CD14-positive monocyte (primary cell): ENCODE data around the gene CEND1. TPM values are rescaled to one million over a fixed set of nuclear protein-coding genes. Genes with fewer than 3 reads are reported as not detected.

Experiments
- DNase-seq, 3 donors: peaks; one replicate each; pipeline ENCODE4 v3.0.0-alpha.2; 2011 to 2022
- H2AFZ ChIP-seq: 2 replicates; pipeline ENCODE4 v1.6.0; 2012; ENCODE audit warnings: mild to moderate bottlenecking, low read depth, low read length, inconsistent platforms; ENCODE audit not compliant: insufficient read depth, poor library complexity, severe bottlenecking
- H3K27ac ChIP-seq, 2 donors: 1 replicate in 1 of 2; 2 replicates in 1 of 2; pipeline ENCODE4 v1.5.1; 2012 to 2013; ENCODE audit warnings: low read length in 2 of 2, control low read depth in 1 of 2, inconsistent platforms in 1 of 2, low read depth in 1 of 2, mild to moderate bottlenecking in 1 of 2
- H3K27me3 ChIP-seq, 2 donors: one replicate each; pipeline versions ENCODE4 v1.6.0 to v1.6.1; 2011 to 2013; ENCODE audit warnings: low read length in 2 of 2; ENCODE audit not compliant: control insufficient read depth in 2 of 2, insufficient read depth in 2 of 2
- H3K36me3 ChIP-seq, 2 donors: replicated peaks in 1 of 2; 1 replicate in 1 of 2; 2 replicates in 1 of 2; pipeline versions ENCODE4 v1.5.1 to v1.6.1; 2012 to 2013; ENCODE audit warnings: low read length in 2 of 2, control low read depth in 1 of 2, inconsistent platforms in 1 of 2, mild to moderate bottlenecking in 1 of 2; ENCODE audit not compliant: insufficient read depth in 2 of 2, control insufficient read depth in 1 of 2
- H3K4me1 ChIP-seq, 2 donors: 1 replicate in 1 of 2; 2 replicates in 1 of 2; pipeline versions ENCODE4 v1.5.1 to v1.6.1; 2012 to 2013; ENCODE audit warnings: low read length in 2 of 2, control low read depth in 1 of 2, inconsistent platforms in 1 of 2, mild to moderate bottlenecking in 1 of 2, moderate library complexity in 1 of 2; ENCODE audit not compliant: insufficient read depth in 2 of 2, control insufficient read depth in 1 of 2
- H3K4me2 ChIP-seq: replicated peaks from 2 replicates; pipeline ENCODE3; 2012; ENCODE audit warnings: low read length, moderate library complexity, mild to moderate bottlenecking; ENCODE audit not compliant: poor library complexity, severe bottlenecking; ENCODE audit errors: extremely low read depth
- H3K4me3 ChIP-seq, 3 experiments: fragments of 200-600 bp in 1 of 3; sonication (generic) in 1 of 3; replicated peaks in 1 of 3; 1 replicate in 2 of 3; 2 replicates in 1 of 3; pipeline ENCODE4 v1.5.1; 2011 to 2013; ENCODE audit warnings: low read length in 3 of 3, mild to moderate bottlenecking in 3 of 3, control low read depth in 2 of 3, low read depth in 2 of 3, inconsistent platforms in 1 of 3, moderate library complexity in 1 of 3
- H3K79me2 ChIP-seq: 2 replicates; pipeline ENCODE4 v1.6.0; 2012; ENCODE audit warnings: mild to moderate bottlenecking, control low read depth, inconsistent platforms, low read length, moderate library complexity; ENCODE audit not compliant: insufficient read depth
- H3K9ac ChIP-seq: 2 replicates; pipeline ENCODE4 v1.6.0; 2017; ENCODE audit warnings: low read length, mild to moderate bottlenecking; ENCODE audit not compliant: insufficient read depth, poor library complexity, severe bottlenecking
- H3K9me3 ChIP-seq, 2 donors: replicated peaks in 1 of 2; 1 replicate in 1 of 2; 2 replicates in 1 of 2; pipeline versions ENCODE4 v1.5.1 to v1.6.1; 2012 to 2013; ENCODE audit warnings: low read length in 2 of 2, control low read depth in 1 of 2; ENCODE audit not compliant: control insufficient read depth in 1 of 2, insufficient read depth in 1 of 2
- H4K20me1 ChIP-seq: 2 replicates; pipeline ENCODE4 v1.6.0; 2012; ENCODE audit warnings: mild to moderate bottlenecking, low read length, control low read depth, moderate library complexity; ENCODE audit not compliant: insufficient read depth
- H3K27ac Mint-ChIP-seq, 7 donors: one replicate each; pipeline ENCODE4 v1.8.0; 2020; ENCODE audit warnings: mild to moderate bottlenecking in 7 of 7, mixed read lengths in 7 of 7, moderate library complexity in 6 of 7, inconsistent platforms in 2 of 7
- H3K27me3 Mint-ChIP-seq, 3 donors: one replicate each; pipeline ENCODE4 v1.8.0; 2021 to 2022; ENCODE audit warnings: low read depth in 3 of 3, mild to moderate bottlenecking in 3 of 3, mixed read lengths in 3 of 3, moderate library complexity in 3 of 3, inconsistent platforms in 1 of 3
- H3K36me3 Mint-ChIP-seq, 2 donors: one replicate each; pipeline ENCODE4 v1.8.0; 2020; ENCODE audit warnings: mixed read lengths in 2 of 2, inconsistent platforms in 1 of 2, mild to moderate bottlenecking in 1 of 2
- H3K4me1 Mint-ChIP-seq: one replicate; pipeline ENCODE4 v1.8.0; 2020; ENCODE audit warnings: mild to moderate bottlenecking, mixed read lengths
- H3K4me3 Mint-ChIP-seq, 2 donors: one replicate each; pipeline ENCODE4 v1.8.0; 2020; ENCODE audit warnings: mild to moderate bottlenecking in 2 of 2, mixed read lengths in 2 of 2, moderate library complexity in 1 of 2
- H3K9me3 Mint-ChIP-seq, 7 donors: one replicate each; pipeline ENCODE4 v1.8.0; 2020 to 2022; ENCODE audit warnings: mixed read lengths in 7 of 7, mild to moderate bottlenecking in 6 of 7, moderate library complexity in 6 of 7, inconsistent platforms in 2 of 7
- WGBS: methylation state at CpG from one replicate; pipeline ENCODE4 v1.1.5; 2013; ENCODE audit warnings: missing lambda C conversion rate; ENCODE audit not compliant: insufficient coverage; 5-methylcytosine and 5-hydroxymethylcytosine counted together
- intact Hi-C, 2 donors: fragments of 100-400 bp; cut with micrococcal nuclease; formaldehyde crosslinking; loops; one replicate each; pipeline versions ENCODE4 v1.15.0 to v1.15.1; 2023
- polyA plus RNA-seq, 3 donors: library from polyadenylated mRNA; depleted of rRNA in 1 of 3; unstranded in 2 of 3; stranded (reverse) in 1 of 3; fragments of 300-500 nt in 2 of 3; fragments of >200 nt in 1 of 3; fragmentation: Illumina TruSeq in 2 of 3; gene quantifications; 1 replicate in 2 of 3; 2 replicates in 1 of 3; pipeline ENCODE4 v1.2.3, GENCODE V29; 2012 to 2021
- TF ChIP-seq, protein P1 (sequence below): fragments of 200-600 bp; IDR thresholded peaks from one replicate; pipeline ENCODE4 v1.8.0; 2022; ENCODE audit warnings: antibody characterized with exemption, mild to moderate bottlenecking

CEND1 gene
- polyA plus RNA-seq, 3 donors: not detected

DNA sequence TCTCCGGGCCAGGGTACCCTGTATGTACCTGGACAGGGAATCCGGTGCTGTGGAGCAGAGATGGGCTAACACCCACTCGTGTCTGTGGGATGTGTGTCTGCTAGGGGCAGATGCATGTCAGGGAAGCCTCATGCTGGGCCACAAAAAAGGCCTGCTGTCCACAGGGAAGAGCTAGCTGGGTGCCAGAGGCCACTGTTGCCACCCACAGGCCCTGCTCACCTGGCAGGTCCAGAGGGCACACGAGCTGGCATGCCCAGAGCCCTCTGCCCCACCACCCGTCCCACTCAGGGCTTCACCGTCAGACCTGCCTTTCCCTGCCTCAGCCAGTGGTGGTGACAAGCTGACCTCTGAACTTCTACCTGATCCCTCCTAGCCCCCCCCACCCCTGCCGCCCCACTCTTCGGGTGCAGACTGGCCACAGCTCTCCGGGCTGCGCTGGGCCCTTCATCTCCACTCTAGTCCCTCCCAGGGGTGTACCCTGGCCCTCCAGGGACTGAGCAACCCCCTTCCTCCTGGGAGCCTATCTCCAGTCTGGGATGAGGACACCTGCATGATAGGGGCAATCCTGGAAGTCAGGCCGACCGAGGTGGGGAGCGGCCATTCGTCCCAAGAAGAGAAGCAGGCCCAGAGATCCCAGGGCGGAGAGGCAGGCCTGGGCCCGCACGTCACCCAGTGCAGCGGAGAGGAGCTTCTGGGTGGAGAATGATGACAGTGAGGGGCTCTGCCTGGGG, 6.8 kb upstream of the CEND1 start:
- H3K27ac Mint-ChIP-seq: peak overlapping the region; percentile 81 to 91 (median 87)
- peak overlapping the region; percentile 80 to 94 for H3K4me3 Mint-ChIP-seq
- H3K4me3 ChIP-seq: peak overlapping the region; percentile 54 to 85 (median 84)
- H4K20me1 ChIP-seq: no peaks in the 10 kb centered on the region
- 19% methylated on average over 13 of the region's 18 CpGs for WGBS
- H2AFZ ChIP-seq: peak overlapping the region; percentile 78
- peaks cover 29 to 33% of the 10 kb centered on the region in 2 donors for H3K4me1 ChIP-seq
- peak overlapping the region; percentile 59 for H3K9ac ChIP-seq
- peaks cover 0 to 2% (median 0%) of the 10 kb centered on the region in 7 donors for H3K9me3 Mint-ChIP-seq
- intact Hi-C loops: loop anchor here (1.0 to 5.0 kb wide), 4 partner anchors 13 to 49 kb away; partner anchors contain the start of genes GATD1 (in 2 of the 2), RPLP2 (in 1 of the 2) and TALDO1 (in 1 of the 2)
- DNase-seq: no peak
- H3K9me3 ChIP-seq: no peaks in the 10 kb centered on the region
- H3K27ac ChIP-seq: peak overlapping the region; percentile 64 to 77
- H3K27me3 Mint-ChIP-seq: no peaks in the 10 kb centered on the region
- H3K79me2 ChIP-seq: peaks cover 15% of the 10 kb centered on the region
- peaks cover 13 to 27% of the 10 kb centered on the region in 2 donors for H3K36me3 Mint-ChIP-seq
- H3K36me3 ChIP-seq: peaks cover 6 to 19% of the 10 kb centered on the region in 2 donors
- TF ChIP-seq, protein P1, sequence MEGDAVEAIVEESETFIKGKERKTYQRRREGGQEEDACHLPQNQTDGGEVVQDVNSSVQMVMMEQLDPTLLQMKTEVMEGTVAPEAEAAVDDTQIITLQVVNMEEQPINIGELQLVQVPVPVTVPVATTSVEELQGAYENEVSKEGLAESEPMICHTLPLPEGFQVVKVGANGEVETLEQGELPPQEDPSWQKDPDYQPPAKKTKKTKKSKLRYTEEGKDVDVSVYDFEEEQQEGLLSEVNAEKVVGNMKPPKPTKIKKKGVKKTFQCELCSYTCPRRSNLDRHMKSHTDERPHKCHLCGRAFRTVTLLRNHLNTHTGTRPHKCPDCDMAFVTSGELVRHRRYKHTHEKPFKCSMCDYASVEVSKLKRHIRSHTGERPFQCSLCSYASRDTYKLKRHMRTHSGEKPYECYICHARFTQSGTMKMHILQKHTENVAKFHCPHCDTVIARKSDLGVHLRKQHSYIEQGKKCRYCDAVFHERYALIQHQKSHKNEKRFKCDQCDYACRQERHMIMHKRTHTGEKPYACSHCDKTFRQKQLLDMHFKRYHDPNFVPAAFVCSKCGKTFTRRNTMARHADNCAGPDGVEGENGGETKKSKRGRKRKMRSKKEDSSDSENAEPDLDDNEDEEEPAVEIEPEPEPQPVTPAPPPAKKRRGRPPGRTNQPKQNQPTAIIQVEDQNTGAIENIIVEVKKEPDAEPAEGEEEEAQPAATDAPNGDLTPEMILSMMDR: no peak
- H3K4me1 Mint-ChIP-seq: peaks cover 18% of the 10 kb centered on the region
- H3K4me2 ChIP-seq: peak overlapping the region; percentile 98
- H3K27me3 ChIP-seq: no peaks in the 10 kb centered on the region

DNA sequence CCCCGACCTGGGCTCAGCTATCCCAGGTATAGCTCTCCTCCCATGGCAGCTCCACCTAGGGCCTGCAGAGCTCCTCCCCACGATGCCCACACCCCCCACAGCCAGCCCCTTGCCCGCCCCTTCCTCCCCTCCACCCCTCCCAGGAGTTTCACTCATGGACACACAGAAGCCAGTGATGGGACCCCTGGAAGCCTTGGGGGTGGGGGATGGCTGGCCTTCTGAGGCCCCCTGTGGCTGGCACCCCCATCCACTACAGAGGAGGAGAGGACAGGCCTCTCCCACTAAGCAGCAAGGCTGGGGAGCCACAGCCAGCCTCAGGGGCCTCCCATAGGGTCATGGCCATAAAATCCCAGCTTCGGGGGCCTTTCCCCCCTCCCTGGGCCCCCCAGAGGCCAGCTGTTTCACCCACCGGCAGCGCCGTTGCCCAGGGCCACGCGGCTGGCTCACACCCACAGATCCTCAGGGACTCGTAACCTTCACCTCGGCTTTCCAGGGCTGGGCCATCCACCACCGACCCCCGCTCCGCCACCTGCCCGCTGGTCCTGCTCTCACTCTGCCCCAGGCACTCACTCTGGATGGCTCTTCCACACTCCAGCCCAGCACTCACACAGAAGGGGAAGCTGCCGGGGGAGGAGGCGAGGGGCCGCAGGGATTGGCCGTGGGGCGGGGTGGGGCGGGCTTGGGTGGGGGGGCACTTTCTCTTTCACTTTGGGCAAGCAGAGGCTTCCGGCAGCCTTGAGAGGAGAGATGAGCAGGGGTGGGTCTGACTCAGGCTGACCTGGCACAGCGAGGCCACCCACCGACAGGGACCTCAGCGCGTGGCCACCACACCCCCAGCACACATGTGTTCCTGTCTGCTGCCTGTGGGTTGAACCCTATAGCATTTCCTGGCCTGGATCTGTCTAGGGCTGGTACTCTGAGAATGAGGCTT, 6.0 kb upstream of the CEND1 start:
- Mint-ChIP-seq H3K27me3 (peaks cover 0 to 2% (median 0%) of the 10 kb centered on the region in 3 donors), H3K4me1 (peaks cover 18% of the 10 kb centered on the region), H3K9me3 (no peaks in the 10 kb centered on the region), H3K36me3 (peaks cover 18 to 26% of the 10 kb centered on the region in 2 donors), H3K4me3 (peak overlapping the region; percentile 80 to 94), H3K27ac (peak overlapping the region; percentile 81 to 91 (median 87))
- 8% methylated on average over 8 of the region's 26 CpGs for WGBS
- peak overlapping the region; percentile 64 for H2AFZ ChIP-seq
- H3K36me3 ChIP-seq: peaks cover 11 to 13% of the 10 kb centered on the region in 2 donors
- H3K9me3 ChIP-seq: no peaks in the 10 kb centered on the region
- H3K27me3 ChIP-seq: peaks cover 0 to 2% of the 10 kb centered on the region in 2 donors
- H3K4me1 ChIP-seq: peaks cover 29 to 33% of the 10 kb centered on the region in 2 donors
- peak overlapping the region; percentile 46 to 85 (median 84) for H3K4me3 ChIP-seq
- peak overlapping the region; percentile 64 to 77 for H3K27ac ChIP-seq
- H3K79me2 ChIP-seq: peaks cover 15% of the 10 kb centered on the region
- peak overlapping the region; percentile 68 for H3K9ac ChIP-seq
- peak; percentile 80 to 91 (median 86) for DNase-seq
- TF ChIP-seq, protein P1: no peak
- intact Hi-C loops: loop anchor here (1.0 to 5.0 kb wide), 4 partner anchors 13 to 49 kb away; partner anchors contain the start of genes GATD1 (in 2 of the 2), RPLP2 (in 1 of the 2) and TALDO1 (in 1 of the 2)
- H3K4me2 ChIP-seq: peak overlapping the region; percentile 98
- H4K20me1 ChIP-seq: peaks cover 4% of the 10 kb centered on the region
